NT2/D1 (cell line): ENCODE results near the gene SPATA21.

ENCODE experiments used
- DNase-seq: peaks from one replicate; pipeline ENCODE4 v3.0.0-alpha.2; 2011; ENCODE audit warnings: low read depth, low spot score
- H3K27me3 ChIP-seq: 2 replicates; pipeline ENCODE4 v1.6.0; 2011; ENCODE audit warnings: mild to moderate bottlenecking; ENCODE audit not compliant: insufficient read length, insufficient read depth
- H3K36me3 ChIP-seq: 2 replicates; pipeline ENCODE4 v1.6.1; 2011; ENCODE audit warnings: mild to moderate bottlenecking, low read length, mixed read lengths; ENCODE audit not compliant: insufficient read depth, insufficient read length
- H3K4me1 ChIP-seq: 2 replicates; pipeline ENCODE4 v1.5.1; 2011; ENCODE audit not compliant: insufficient read depth, insufficient read length
- H3K4me3 ChIP-seq: 2 replicates; pipeline ENCODE4 v1.5.1; 2011; ENCODE audit warnings: low read depth; ENCODE audit not compliant: insufficient read length
- H3K9ac ChIP-seq: 2 replicates; pipeline ENCODE4 v1.6.0; 2011; ENCODE audit warnings: low read depth; ENCODE audit not compliant: insufficient read length
- H3K9me3 ChIP-seq: 2 replicates; pipeline ENCODE4 v1.5.1; 2011; ENCODE audit warnings: mild to moderate bottlenecking, low read length; ENCODE audit not compliant: insufficient read depth
- SUZ12 ChIP-seq: IDR thresholded peaks from 2 replicates; pipeline ENCODE4 v1.6.1; 2011; ENCODE audit not compliant: insufficient read length, insufficient read depth; ENCODE audit errors: extremely low read depth
- YY1 ChIP-seq: IDR thresholded peaks from 2 replicates; pipeline ENCODE4 v1.6.1; 2011; ENCODE audit not compliant: insufficient read length, insufficient read depth
- ZNF274 ChIP-seq: IDR thresholded peaks from 2 replicates; pipeline ENCODE4 v1.6.1; 2011; ENCODE audit warnings: mild to moderate bottlenecking, low read depth, low read length

SPATA21 gene

DNA sequence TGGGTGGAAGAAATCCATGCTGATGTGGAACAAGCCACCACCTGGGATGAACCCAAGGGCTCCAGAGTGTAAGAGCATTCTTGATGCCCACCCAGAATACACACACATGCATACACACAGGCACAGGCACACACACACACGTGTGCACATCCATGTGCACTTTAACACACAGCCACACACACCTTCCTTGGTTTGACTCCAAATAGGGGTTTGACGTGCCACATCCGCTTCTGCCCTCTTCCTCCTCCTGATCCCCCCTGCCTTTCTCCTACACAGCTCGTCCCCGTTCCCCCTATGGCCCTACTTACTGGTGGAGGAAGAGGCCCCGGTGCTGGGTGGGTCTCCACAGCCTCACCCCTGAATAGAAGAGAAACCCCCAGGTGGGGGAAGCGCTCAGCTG lies 16.0 kb downstream of the SPATA21 start:
- no peaks in the 10 kb centered on the region for H3K27me3 ChIP-seq
- no peak overlapping the region for H3K9ac ChIP-seq
- no peak for DNase-seq
- TF ChIP-seq YY1, result no peak
- H3K9me3 ChIP-seq, result no peaks in the 10 kb centered on the region
- H3K36me3 ChIP-seq, result no peaks in the 10 kb centered on the region
- H3K4me3 ChIP-seq, result no peak overlapping the region
- peaks cover 3% of the 10 kb centered on the region for H3K4me1 ChIP-seq

DNA sequence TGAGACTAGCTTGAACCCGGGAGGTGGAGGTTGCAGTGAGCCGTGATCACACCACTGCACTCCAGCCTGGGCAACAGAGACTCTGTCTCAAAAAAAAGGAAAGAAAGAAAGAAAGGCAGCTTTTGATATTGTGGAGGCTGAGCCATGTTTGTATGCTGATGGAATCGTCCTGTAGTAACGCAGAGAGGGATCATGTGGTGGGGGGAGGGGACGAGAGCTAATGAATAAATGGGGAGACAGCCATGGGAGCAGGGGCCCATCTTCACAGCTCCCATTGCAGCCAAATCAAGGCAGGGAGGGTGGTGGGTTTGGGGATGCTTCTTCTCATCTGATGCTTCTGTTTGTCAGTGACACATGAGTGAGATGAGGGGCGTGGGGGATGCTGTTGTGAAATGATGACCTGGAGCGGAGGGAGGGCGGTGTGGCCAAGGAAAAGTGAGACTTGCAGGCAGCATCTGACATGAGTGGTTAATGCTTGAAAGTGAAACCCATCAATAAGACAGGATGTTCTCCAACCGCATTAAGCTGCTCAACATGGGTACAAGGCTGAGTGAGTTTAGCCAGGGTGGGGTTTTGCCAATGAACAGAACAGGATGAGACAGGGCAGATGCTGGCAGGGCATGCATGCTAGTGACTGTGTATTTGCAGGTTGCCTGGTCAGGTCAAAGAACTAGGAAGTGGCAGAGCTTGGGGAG lies 16.7 kb downstream of the SPATA21 start:
- Histone ChIP-seq H3K27me3 (no peaks in the 10 kb centered on the region), H3K4me1 (peaks cover 3% of the 10 kb centered on the region), H3K36me3 (no peaks in the 10 kb centered on the region), H3K9me3 (no peaks in the 10 kb centered on the region), H3K4me3 (no peak overlapping the region), H3K9ac (no peak overlapping the region)
- TF ChIP-seq SUZ12, result no peak
- no peak for TF ChIP-seq ZNF274
- no peak for TF ChIP-seq YY1
- DNase-seq, result no peak

DNA sequence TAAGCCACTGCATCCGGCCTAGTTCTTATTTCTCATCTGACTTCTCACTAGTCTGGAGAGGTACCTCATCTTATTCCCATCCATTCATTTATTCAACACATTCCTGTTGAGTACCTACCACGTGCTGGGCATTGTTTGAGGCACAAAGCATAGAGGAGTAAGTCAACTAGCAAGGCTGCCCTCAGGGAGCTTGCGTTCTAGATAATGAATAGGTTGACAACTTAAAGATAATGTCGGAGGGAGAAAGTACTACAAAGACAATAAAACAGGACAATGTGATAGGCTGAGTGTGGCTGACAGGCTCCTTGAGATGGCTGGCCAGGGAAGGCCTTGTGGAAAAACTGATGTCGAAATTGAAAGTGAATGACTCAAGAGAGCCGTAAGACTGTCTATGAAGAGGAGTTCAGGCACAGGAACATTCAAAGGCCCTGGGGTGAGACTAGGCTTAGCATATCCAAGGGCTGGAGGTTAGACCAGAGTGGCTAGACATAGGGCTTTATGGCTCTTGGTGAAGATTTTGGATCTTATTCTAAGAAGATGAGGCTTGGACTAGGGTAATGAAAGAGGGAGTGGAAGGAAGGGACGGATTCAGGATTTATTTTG lies 18.3 kb downstream of the SPATA21 start:
- no peak overlapping the region for H3K9ac ChIP-seq
- peaks cover 3% of the 10 kb centered on the region for H3K4me1 ChIP-seq
- TF ChIP-seq SUZ12 (no peak), YY1 (no peak), ZNF274 (no peak)
- H3K27me3 ChIP-seq, result no peaks in the 10 kb centered on the region
- H3K36me3 ChIP-seq, result no peaks in the 10 kb centered on the region
- no peak for DNase-seq
- H3K4me3 ChIP-seq, result no peak overlapping the region
- H3K9me3 ChIP-seq, result no peaks in the 10 kb centered on the region

DNA sequence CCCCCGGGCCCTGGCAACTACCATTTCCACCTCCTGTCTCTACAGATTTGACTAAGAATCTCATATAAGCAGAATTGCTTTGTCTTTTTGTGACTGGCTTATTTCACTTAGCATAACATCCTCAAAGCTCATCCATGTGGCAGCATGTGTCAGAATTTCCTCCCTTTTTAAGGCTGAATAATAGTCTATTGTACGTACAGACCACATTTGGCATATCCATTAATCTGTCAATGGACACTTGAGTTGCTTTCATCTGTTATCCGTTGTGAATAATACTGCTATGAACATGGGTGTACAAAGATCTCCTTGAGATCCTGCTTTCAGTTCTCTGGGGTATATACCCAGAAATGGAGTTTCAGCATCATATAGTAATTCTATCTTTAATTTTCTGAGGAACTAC lies 24.0 kb downstream of the SPATA21 start:
- Histone ChIP-seq H3K9ac (no peak overlapping the region), H3K4me1 (peaks cover 3% of the 10 kb centered on the region), H3K27me3 (no peaks in the 10 kb centered on the region), H3K9me3 (no peaks in the 10 kb centered on the region), H3K4me3 (no peak overlapping the region), H3K36me3 (no peaks in the 10 kb centered on the region)
- TF ChIP-seq ZNF274, result no peak
- TF ChIP-seq YY1, result no peak
- no peak for DNase-seq

DNA sequence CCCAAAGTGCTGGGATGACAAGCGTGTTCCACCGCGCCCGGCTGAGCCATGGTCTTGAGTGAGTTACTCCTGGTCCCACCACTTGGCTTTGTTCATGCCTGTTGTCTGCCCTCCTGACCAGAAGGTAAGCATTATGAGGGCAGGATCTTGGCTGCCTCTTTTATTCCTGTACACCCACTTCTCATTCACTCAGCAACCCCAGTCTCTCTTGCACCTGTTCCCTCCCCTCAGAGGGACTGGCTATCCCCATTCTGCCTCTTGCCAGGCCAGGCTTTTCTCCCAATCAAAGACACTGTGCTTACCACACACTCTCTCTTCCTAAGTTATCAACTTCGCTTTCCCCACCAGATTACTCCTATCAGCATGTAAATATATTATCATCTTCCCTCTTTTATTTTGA lies 26.4 kb downstream of the SPATA21 start:
- TF ChIP-seq SUZ12, result no peak
- TF ChIP-seq YY1, result no peak
- TF ChIP-seq ZNF274, result no peak

DNA sequence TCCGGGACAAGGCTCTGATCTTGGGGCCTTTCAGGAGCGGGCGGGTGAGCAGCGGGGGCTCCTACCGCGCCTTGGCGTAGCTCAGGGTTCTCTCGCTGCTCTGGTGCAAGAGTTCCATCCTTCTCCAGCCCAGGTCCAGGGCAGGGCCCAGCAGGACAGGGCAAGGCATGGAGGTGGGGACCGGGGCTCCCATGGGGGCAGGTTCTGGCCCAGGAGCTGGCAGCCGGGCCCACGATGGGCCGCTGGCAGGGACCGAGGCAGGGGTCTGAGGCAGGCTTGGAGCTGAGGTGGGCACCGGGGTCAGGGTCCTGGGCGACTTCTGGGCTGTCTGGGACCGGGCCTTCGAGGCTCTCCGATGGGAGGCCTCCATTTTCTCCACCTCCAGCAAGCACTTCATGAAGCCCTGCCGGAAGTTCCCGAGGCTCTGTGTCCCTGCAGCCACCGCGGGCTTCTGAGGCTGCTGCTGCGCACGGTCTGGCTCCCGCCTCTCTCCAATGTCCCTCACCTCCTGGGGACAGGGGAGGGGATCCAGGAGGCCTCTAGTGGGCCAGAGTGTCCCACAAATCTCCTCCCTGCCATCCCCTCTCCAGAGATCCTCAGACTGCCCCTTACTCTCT lies 27.6 kb downstream of the SPATA21 start:
- Histone ChIP-seq H3K36me3 (no peaks in the 10 kb centered on the region), H3K4me3 (no peak overlapping the region), H3K4me1 (peaks cover 4% of the 10 kb centered on the region), H3K27me3 (no peaks in the 10 kb centered on the region), H3K9ac (no peak overlapping the region), H3K9me3 (no peaks in the 10 kb centered on the region)
- TF ChIP-seq ZNF274, result no peak
- TF ChIP-seq YY1, result no peak
- no peak for TF ChIP-seq SUZ12
- DNase-seq, result no peak

More for the DNA sequence above, 26.4 kb downstream of the SPATA21 start:
- Histone ChIP-seq H3K27me3 (no peaks in the 10 kb centered on the region), H3K4me1 (peaks cover 4% of the 10 kb centered on the region), H3K9ac (no peak overlapping the region), H3K36me3 (no peaks in the 10 kb centered on the region), H3K4me3 (no peak overlapping the region), H3K9me3 (no peaks in the 10 kb centered on the region)
- no peak for DNase-seq

DNA sequence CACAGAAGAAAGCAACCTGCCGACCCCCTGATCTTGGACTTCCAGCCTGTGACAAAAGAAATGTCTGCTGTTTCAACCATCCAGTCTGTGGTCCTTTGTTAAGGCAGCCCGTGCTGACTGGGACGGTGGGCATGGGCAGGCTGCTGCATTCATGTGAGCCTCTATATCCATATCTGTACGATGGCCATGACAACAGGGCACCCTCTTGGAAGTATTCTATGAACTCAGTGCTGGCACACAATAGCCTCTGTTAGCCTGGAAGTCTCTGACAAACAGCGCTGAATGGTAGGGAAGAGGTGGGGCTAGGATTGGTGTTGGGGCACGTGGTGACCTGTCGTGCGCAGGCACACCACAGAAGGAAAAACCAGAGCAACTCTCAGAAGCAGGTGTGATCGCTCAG lies 30.4 kb downstream of the SPATA21 start:
- Histone ChIP-seq H3K4me3 (no peak overlapping the region), H3K9me3 (no peaks in the 10 kb centered on the region), H3K4me1 (peaks cover 8% of the 10 kb centered on the region), H3K36me3 (no peaks in the 10 kb centered on the region), H3K27me3 (no peaks in the 10 kb centered on the region), H3K9ac (no peak overlapping the region)
- no peak for TF ChIP-seq SUZ12
- DNase-seq, result no peak
